Endothelial cell of umbilical vein (primary cell): Measurements from ENCODE around the gene ZNF2. TPM values are rescaled to one million over a fixed set of nuclear protein-coding genes. Genes with fewer than 3 reads are reported as not detected.

Experiments
- BruUV-seq: library from RNA; stranded (reverse); fragments of 400-500 nt; replicated peaks from 2 replicates; lab custom pipeline; 2021; lab: Mats Ljungman, UMichigan
- CTCF ChIA-PET: fragments of 300-600, 350-600 bp; sonication (Branson Sonifier 250); formaldehyde crosslinking; loops from one replicate; lab custom pipeline; 2021; ENCODE audit warnings: antibody characterized with exemption, inconsistent platforms; lab: Charles Lee
- POLR2A ChIA-PET: fragments of 300-600, 350-600 bp; sonication (Branson Sonifier 250); formaldehyde crosslinking; loops from one replicate; lab custom pipeline; 2021; ENCODE audit warnings: antibody characterized with exemption, inconsistent platforms; lab: Charles Lee
- DNase-seq: peaks from one replicate; pipeline ENCODE4 v3.0.0-alpha.2; 2011; ENCODE audit warnings: low read depth, low spot score
- FAIRE-seq: peaks from 2 replicates; lab custom pipeline; 2011; peaks lifted over from hg19 to GRCh38; lab: Jason Lieb, UNC
- H2AFZ ChIP-seq: 2 replicates; pipeline ENCODE4 v1.6.0; 2012; ENCODE audit warnings: low read depth, low read length, control low read depth, inconsistent platforms
- H3K27ac ChIP-seq: 2 replicates; pipeline ENCODE4 v1.5.1; 2011; ENCODE audit warnings: low read depth, mild to moderate bottlenecking, control low read depth, low read length, moderate library complexity; ENCODE audit not compliant: insufficient read depth
- H3K27me3 ChIP-seq, 2 experiments: 2 replicates each; pipeline versions ENCODE4 v1.6.0 to v1.6.1; 2011; ENCODE audit warnings: low read length in 2 of 2, mixed read lengths in 1 of 2; ENCODE audit not compliant: control insufficient read depth in 2 of 2, insufficient read depth in 2 of 2
- H3K36me3 ChIP-seq, 2 experiments: 2 replicates in 1 of 2; 3 replicates in 1 of 2; pipeline ENCODE4 v1.5.1; 2011; ENCODE audit warnings: low read length in 2 of 2, mild to moderate bottlenecking in 1 of 2, moderate library complexity in 1 of 2; ENCODE audit not compliant: control insufficient read depth in 2 of 2, insufficient read depth in 2 of 2; ENCODE audit errors: extremely low read depth in 1 of 2
- H3K4me1 ChIP-seq: 3 replicates; pipeline ENCODE4 v1.5.1; 2011; ENCODE audit warnings: mild to moderate bottlenecking, low read length; ENCODE audit not compliant: control insufficient read depth, insufficient read depth; ENCODE audit errors: extremely low read depth
- H3K4me2 ChIP-seq: 2 replicates; pipeline ENCODE4 v1.6.1; 2011; ENCODE audit warnings: low read length, control low read depth, mixed read lengths; ENCODE audit not compliant: insufficient read depth
- H3K4me3 ChIP-seq, 3 experiments: fragments of 200-600 bp in 1 of 3; sonication (generic), shearing (Covaris generic) in 1 of 3; replicated peaks in 1 of 3; 2 replicates each; pipeline ENCODE4 v1.5.1; 2011 to 2016; ENCODE audit warnings: control low read depth in 3 of 3, low read length in 3 of 3, mild to moderate bottlenecking in 2 of 3, inconsistent platforms in 1 of 3, low read depth in 1 of 3, moderate library complexity in 1 of 3; ENCODE audit not compliant: insufficient read depth in 1 of 3
- H3K79me2 ChIP-seq: 2 replicates; pipeline ENCODE4 v1.6.0; 2012; ENCODE audit warnings: low read length, inconsistent platforms; ENCODE audit not compliant: control insufficient read depth, insufficient read depth
- H3K9ac ChIP-seq: replicated peaks from 2 replicates; pipeline ENCODE3; 2011; ENCODE audit warnings: low read length, control low read depth; ENCODE audit not compliant: insufficient read depth; ENCODE audit errors: extremely low read depth
- H3K9me1 ChIP-seq: replicated peaks from 3 replicates; pipeline ENCODE4 v1.6.0; 2011; ENCODE audit warnings: mild to moderate bottlenecking, low read length; ENCODE audit not compliant: control insufficient read depth, insufficient read depth; ENCODE audit errors: extremely low read depth
- H3K9me3 ChIP-seq: replicated peaks from 2 replicates; pipeline ENCODE4 v1.5.1; 2012; ENCODE audit warnings: low read length, inconsistent platforms; ENCODE audit not compliant: control insufficient read depth, insufficient read depth
- H4K20me1 ChIP-seq: replicated peaks from 2 replicates; pipeline ENCODE3; 2011; ENCODE audit warnings: mild to moderate bottlenecking, low read length; ENCODE audit not compliant: control insufficient read depth, insufficient read depth; ENCODE audit errors: extremely low read depth
- EZH2 ChIP-seq: IDR thresholded peaks from 2 replicates; pipeline ENCODE4 v1.6.1; 2012; ENCODE audit warnings: borderline replicate concordance, low read depth, mild to moderate bottlenecking, moderate library complexity, low read length, inconsistent platforms; ENCODE audit not compliant: severe bottlenecking
- FOS ChIP-seq: IDR thresholded peaks from 2 replicates; pipeline ENCODE4 v1.6.1; 2011; ENCODE audit warnings: mild to moderate bottlenecking, low read length, moderate library complexity, borderline replicate concordance; ENCODE audit not compliant: insufficient read depth
- GATA2 ChIP-seq: IDR thresholded peaks from 2 replicates; pipeline ENCODE4 v1.7.0; 2011; ENCODE audit warnings: low read depth, mild to moderate bottlenecking, moderate library complexity, mixed read lengths, low read length; ENCODE audit not compliant: insufficient read length, insufficient read depth
- JUN ChIP-seq: IDR thresholded peaks from 2 replicates; pipeline ENCODE4 v1.6.1; 2011; ENCODE audit warnings: borderline replicate concordance, low read depth; ENCODE audit not compliant: insufficient read length, insufficient read depth
- MYC ChIP-seq: IDR thresholded peaks from one replicate; pipeline ENCODE4 v1.6.1; 2011; ENCODE audit warnings: mild to moderate bottlenecking, low read depth, low read length
- POLR2A ChIP-seq: IDR thresholded peaks from 2 replicates; pipeline ENCODE4 v1.6.1; 2012; ENCODE audit warnings: low read depth, mild to moderate bottlenecking, control low read depth, low read length
- POLR2AphosphoS5 ChIP-seq: IDR thresholded peaks from 2 replicates; pipeline ENCODE4 v1.6.1; 2012; ENCODE audit warnings: low read depth, mild to moderate bottlenecking, control low read depth, low read length, moderate library complexity; ENCODE audit not compliant: insufficient read depth
- dilution Hi-C: fragments of 300-500 bp; cut with MboI; formaldehyde crosslinking; loops from one replicate; pipeline ENCODE4 v1.15.0; 2019; ENCODE audit warnings: low sequenced_read_pairs; ENCODE audit not compliant: extremely low pct_ligation_motif_present
- intact Hi-C: fragments of 100-400 bp; cut with micrococcal nuclease; formaldehyde crosslinking; loops from one replicate; pipeline ENCODE4 v1.10.0; 2022
- polyA plus RNA-seq, 4 experiments: library from polyadenylated mRNA; depleted of rRNA in 3 of 4; stranded (reverse) in 3 of 4; unstranded in 1 of 4; fragments of >200 nt; gene quantifications; 2 replicates each; pipeline versions ENCODE4 v1.2.1 to v1.2.3, GENCODE V29; 2011 to 2012; ENCODE audit warnings: missing spikeins in 1 of 4
- total RNA-seq: library from RNA; stranded (reverse); gene quantifications from 2 replicates; pipeline ENCODE4 v1.2.3, GENCODE V29; 2021
- TF ChIP-seq, protein P1 (sequence below), 2 donors: IDR thresholded peaks; 1 replicate in 1 of 2; 2 replicates in 1 of 2; pipeline ENCODE4 v1.5.1; 2011; ENCODE audit warnings: low read length in 2 of 2, mild to moderate bottlenecking in 2 of 2, moderate library complexity in 2 of 2, control low read depth in 1 of 2, inconsistent platforms in 1 of 2, low read depth in 1 of 2; ENCODE audit not compliant: insufficient read depth in 1 of 2; ENCODE audit errors: extremely low read depth in 1 of 2
- TF ChIP-seq, protein P2 (sequence below): IDR thresholded peaks from 2 replicates; pipeline ENCODE4 v1.6.1; 2011; ENCODE audit not compliant: insufficient read depth, insufficient read length

Gene ZNF2
- total and polyA plus RNA-seq, 2 donors (not counting 3 experiments of a cell fraction or from before 2014, with no cell fraction given) = 2.2 to 4.2 TPM

DNA sequence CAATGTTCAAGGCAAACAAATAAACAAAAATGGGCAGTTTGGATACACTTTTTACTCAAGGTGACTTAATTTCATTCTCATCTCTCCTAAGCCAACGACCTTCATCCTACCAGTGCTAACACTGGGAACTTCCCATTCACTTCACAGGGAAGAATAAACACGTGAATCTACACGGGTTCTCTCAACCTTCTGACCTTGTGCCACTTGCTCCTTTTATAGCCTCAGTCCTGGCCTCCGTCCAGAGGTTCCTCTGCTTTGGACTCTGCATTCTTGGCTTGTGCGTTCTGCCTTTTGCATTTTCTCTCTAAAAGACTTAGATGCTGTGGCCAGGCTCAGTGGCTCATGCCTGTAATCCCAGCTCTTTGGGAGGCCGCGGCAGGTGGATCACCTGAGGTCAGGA, 13.8 kb downstream of the ZNF2 start:
- Histone ChIP-seq H3K79me2 (peaks cover 1% of the 10 kb centered on the region), H3K4me3 (no peak overlapping the region), H3K4me1 (no peaks in the 10 kb centered on the region), H3K9me3 (peaks cover 2% of the 10 kb centered on the region), H2AFZ (no peak overlapping the region), H4K20me1 (no peaks in the 10 kb centered on the region), H3K4me2 (no peak overlapping the region), H3K9me1 (no peaks in the 10 kb centered on the region), H3K9ac (no peak overlapping the region), H3K27ac (no peak overlapping the region), H3K27me3 (no peaks in the 10 kb centered on the region), H3K36me3 (peaks cover 2 to 13% of the 10 kb centered on the region in 2 experiments)
- no TSS peak for BruUV-seq
- FAIRE-seq = no peak
- intact Hi-C loops = no loop called here
- dilution Hi-C loops = no loop called here
- ChIA-PET CTCF (no interaction called here), POLR2A (no interaction called here)
- TF ChIP-seq MYC = no peak
- no peak for TF ChIP-seq FOS
- no peak for TF ChIP-seq POLR2AphosphoS5
- no peak for TF ChIP-seq JUN
- TF ChIP-seq POLR2A = no peak
- TF ChIP-seq, protein P1, sequence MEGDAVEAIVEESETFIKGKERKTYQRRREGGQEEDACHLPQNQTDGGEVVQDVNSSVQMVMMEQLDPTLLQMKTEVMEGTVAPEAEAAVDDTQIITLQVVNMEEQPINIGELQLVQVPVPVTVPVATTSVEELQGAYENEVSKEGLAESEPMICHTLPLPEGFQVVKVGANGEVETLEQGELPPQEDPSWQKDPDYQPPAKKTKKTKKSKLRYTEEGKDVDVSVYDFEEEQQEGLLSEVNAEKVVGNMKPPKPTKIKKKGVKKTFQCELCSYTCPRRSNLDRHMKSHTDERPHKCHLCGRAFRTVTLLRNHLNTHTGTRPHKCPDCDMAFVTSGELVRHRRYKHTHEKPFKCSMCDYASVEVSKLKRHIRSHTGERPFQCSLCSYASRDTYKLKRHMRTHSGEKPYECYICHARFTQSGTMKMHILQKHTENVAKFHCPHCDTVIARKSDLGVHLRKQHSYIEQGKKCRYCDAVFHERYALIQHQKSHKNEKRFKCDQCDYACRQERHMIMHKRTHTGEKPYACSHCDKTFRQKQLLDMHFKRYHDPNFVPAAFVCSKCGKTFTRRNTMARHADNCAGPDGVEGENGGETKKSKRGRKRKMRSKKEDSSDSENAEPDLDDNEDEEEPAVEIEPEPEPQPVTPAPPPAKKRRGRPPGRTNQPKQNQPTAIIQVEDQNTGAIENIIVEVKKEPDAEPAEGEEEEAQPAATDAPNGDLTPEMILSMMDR (IDR thresholded peaks at IDR 0.05; ENCODE audit: extremely low read depth in 1 of 2, insufficient read depth in 1 of 2, low read depth in 1 of 2, low read length in 2 of 2) = no peak
- no peak for TF ChIP-seq GATA2
- TF ChIP-seq, protein P2, sequence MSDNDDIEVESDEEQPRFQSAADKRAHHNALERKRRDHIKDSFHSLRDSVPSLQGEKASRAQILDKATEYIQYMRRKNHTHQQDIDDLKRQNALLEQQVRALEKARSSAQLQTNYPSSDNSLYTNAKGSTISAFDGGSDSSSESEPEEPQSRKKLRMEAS = no peak
- TF ChIP-seq EZH2 = no peak
- DNase-seq = no peak
